GM18951 (cell line): Measurements from ENCODE around the gene ADAMTS3.
"Not testable (repeated sequence)": the region's sequence is repeated elsewhere in the genome, so short reads cannot be mapped to it uniquely, and the experiment has no call there.

Experiments used
- POLR2A ChIP-seq: IDR thresholded peaks from 4 replicates; pipeline ENCODE4 v1.6.1; 2011; ENCODE audit warnings: mild to moderate bottlenecking; ENCODE audit not compliant: insufficient read length, insufficient read depth; ENCODE audit errors: extremely low read depth
- in situ Hi-C: fragments of 300-500 bp; cut with MboI; formaldehyde crosslinking; loops from one replicate; pipeline ENCODE4 v1.12.0; 2022; ENCODE audit warnings: low sequenced_read_pairs, mixed read lengths, inconsistent platforms; ENCODE audit not compliant: unreplicated experiment

The ADAMTS3 gene

DNA sequence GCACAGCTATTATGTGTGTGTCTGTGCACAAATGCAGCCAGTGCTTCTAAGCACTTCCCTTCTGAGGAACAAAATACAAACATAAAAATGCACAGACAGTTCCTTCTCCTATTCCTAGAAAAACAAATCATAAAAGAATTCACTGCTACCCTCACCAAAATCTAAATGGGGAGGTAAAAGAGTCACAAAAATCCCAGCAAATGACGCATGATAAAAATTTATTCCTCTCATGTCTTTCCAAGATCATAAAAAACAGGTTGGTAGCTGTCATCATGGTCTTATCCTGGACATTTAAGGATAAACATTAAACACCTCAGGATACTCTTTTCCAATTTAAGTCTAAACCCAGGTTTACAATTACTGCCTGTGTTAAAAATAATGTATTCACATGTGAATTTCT is 124.9 kb downstream of the ADAMTS3 start:
- in situ Hi-C loops = no loop called here
- TF ChIP-seq POLR2A = no peak

DNA sequence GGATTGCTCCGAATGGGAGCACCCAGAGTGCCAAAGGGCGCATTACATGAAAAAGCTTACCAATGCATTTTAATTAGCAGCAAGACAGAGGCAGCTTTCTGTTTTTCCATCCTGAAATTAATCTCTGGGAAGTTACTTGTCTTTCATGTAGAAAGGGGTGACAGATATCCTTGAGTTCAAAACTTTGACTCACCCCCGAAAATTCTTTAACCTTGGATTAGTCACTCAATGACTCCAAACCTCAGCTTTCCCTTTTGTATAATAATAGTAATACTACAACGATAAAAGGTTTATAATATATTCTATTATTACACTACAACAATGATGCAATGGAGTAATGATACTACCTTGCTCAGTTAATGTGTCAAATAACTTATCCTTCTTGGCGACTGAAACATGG is 126.3 kb downstream of the ADAMTS3 start:
- in situ Hi-C loops = no loop called here
- TF ChIP-seq POLR2A = no peak

DNA sequence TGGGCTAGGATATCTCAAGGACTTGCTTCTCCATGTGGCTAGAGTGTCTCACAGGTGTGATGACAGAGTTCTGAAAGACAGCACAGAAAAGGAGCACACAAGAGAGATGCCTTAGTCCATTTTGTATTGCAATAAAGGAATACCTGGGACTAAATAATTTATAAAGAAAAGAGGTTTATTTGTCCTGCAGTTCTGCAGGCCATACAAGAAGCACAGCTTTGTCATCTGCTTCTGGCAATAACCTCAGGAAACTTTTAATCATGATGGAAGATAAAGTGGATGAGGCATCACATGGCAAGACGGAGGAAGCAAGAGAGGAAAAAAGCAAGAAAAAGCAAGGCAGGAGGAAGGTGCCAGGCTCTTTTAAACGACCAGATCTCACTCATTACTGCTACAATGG is 126.9 kb downstream of the ADAMTS3 start:
- in situ Hi-C loops = no loop called here
- TF ChIP-seq POLR2A = no peak

DNA sequence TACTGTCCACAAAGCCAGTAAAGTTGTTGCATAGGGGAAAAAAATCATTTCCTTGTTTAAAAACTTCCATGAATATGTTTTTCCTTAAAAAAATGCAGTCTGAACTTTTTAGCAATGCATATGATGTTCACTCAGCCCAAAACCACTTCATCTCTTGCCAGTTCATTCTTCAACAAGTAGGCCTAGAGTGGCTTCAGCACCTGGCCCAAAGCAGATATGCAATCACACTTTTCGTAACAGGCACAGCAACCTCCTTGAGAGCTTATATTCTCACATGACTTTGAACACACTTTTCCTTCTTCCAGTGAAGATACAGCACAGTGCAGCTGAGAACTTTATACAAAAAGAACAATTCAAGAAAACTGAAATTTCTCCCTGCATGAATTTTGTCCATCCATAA is 128.6 kb downstream of the ADAMTS3 start:
- TF ChIP-seq POLR2A = no peak
- in situ Hi-C loops = no loop called here

DNA sequence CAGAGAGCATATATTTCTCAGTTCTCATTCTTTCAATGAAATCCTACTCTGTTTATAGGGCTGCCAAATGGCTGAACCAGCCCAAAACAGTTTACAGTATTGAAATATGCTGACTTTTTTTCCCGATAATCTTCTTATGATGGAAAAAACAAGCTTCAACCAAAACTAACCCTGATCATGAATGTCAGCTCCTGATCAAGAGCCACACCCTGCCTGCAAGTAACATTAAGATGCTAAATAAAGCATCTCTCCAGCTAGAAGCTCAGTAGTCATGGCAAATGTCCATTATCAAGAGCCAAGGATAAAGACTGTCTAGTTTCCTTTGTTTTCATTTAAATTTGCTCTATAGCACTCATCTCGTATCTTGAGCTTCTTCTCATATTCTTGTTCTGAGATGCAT is 136.0 kb downstream of the ADAMTS3 start:
- no peak for TF ChIP-seq POLR2A
- in situ Hi-C loops = no loop called here

DNA sequence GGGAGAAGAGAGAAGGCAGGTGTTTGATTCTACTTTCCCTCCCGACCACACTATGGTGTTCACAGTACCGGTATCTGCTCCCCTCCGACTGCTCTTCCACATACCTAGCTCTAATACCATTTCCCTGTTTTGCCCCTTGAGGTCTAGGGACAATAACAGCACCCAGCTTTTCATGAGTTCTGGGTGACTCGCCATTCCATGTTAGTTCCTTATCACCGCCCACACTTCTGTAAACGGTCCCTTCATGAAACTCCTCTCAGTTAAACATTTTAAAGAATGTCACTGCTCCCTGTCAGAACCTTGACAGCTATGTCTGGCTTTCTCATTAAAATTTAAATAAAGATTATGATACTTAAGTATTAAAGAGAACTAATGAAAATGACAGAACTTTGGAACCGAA is 136.7 kb downstream of the ADAMTS3 start:
- in situ Hi-C loops = no loop called here
- TF ChIP-seq POLR2A = no peak

- in situ Hi-C loops = no loop called here
- no peak for TF ChIP-seq POLR2A
Observed at GRCh38 chr4:72430988-72431387, 138.0 kb downstream of the ADAMTS3 start.

GRCh38 chr4:72430050-72430449 is 139.0 kb downstream of the ADAMTS3 start:
- in situ Hi-C loops = no loop called here
- no peak for TF ChIP-seq POLR2A

- no peak for TF ChIP-seq POLR2A
- in situ Hi-C loops = no loop called here
Observed at GRCh38 chr4:72429397-72429889, 139.6 kb downstream of the ADAMTS3 start.

DNA sequence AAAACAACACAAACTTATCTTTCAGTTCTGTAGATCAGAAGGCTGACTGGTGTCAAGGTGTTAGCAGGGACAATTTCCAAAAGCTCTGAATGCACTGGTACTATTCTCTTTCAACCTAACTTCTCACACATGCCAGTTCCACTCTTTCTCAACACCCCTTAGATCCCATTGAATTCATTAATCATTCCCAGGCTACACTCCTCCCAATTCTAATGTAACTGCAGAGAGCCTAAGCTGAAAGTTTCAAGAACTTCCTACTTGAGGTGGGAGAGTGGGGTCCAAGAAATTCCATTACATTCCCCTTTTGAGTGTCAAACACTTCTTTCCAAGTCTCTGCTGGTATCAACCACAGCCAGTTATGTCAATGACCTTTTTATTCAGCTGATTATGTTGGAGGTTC is 142.0 kb downstream of the ADAMTS3 start:
- in situ Hi-C loops = no loop called here

DNA sequence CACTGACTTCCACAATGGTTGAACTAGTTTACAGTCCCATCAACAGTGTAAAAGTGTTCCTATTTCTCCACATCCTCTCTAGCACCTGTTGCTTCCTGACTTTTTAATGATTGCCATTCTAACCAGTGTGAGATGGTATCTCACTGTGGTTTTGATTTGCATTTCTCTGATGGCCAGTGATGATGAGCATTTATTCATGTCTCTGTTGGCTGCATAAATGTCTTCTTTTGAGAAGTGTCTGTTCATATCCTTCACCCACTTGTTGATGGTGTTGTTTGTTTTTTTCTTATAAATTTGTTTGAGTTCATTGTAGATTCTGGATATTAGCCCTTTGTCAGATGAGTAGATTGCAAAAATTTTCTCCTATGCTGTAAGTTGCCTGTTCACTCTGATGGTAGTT is 143.1 kb downstream of the ADAMTS3 start:
- in situ Hi-C loops = not testable (repeated sequence)

More for the DNA sequence above, 142.0 kb downstream of the ADAMTS3 start:
- no peak for TF ChIP-seq POLR2A

- in situ Hi-C loops = no loop called here
- no peak for TF ChIP-seq POLR2A
Observed at GRCh38 chr4:72424006-72424405, 145.0 kb downstream of the ADAMTS3 start.

DNA sequence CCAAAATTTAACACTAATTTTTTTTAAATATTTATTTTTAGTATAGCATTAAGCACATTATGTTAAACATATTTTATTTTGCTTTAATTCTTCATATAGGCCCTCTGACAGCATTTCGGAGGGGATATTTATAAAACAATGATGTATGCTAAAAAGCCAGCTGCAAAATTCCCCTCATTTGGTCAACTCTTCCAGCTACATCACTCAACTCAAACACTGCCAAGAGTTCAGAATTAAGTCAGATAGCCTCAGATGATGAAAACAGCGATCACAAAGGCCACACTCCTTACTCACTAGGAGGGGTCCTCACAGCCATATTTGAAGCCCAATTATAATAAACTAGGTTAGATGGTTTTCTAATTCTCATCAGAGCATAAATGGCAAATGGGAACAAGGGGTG is 146.6 kb downstream of the ADAMTS3 start:
- no peak for TF ChIP-seq POLR2A

GRCh38 chr4:72418458-72418857 is 150.6 kb downstream of the ADAMTS3 start:
- in situ Hi-C loops = no loop called here
- no peak for TF ChIP-seq POLR2A

More for the DNA sequence above, 146.6 kb downstream of the ADAMTS3 start:
- in situ Hi-C loops = no loop called here

- in situ Hi-C loops = no loop called here
- no peak for TF ChIP-seq POLR2A
Observed at GRCh38 chr4:72410158-72410557, 158.9 kb downstream of the ADAMTS3 start.

DNA sequence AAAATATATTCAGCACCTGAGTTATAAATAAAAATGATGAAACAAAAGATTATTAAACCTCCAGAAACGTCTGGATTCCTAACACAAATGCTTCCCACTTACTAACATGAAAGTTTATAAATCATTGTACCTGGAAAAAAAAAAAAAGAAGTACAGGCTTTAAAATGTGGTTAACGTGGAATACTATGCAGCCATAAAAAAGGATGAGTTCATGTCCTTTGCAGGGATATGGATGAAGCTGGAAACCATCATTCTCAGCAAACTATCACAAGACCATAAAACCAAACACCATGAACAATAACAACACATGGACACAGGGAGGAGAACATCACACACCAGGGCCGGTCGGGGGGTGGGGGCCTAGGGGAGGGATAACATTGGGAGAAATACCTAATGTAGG is 160.5 kb downstream of the ADAMTS3 start:
- no peak for TF ChIP-seq POLR2A
- in situ Hi-C loops = no loop called here

DNA sequence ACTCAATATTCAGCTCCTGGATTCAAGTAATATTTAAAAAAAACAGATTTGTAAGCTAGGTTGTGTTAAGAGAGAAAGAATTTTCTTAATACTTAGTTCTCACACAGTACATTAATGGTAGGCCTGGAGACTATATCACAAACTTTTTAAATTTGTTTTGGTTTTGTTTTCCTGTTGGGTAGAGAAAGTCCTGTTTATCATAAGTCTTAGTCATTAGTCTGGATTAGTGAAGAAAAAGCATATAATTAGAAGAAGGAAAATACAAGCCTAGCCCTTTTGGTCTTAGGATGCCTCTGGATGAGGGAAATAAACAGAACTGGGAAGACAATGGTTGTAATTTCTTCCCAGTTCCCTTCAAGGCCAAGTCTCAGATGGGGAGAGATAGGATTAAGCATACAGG is 163.6 kb downstream of the ADAMTS3 start:
- in situ Hi-C loops = no loop called here
- no peak for TF ChIP-seq POLR2A
